HG03025 (cell line): Measurements from ENCODE around the gene PAPPA.

ENCODE experiments used
- ATAC-seq: cut with Tn5 transposase; IDR thresholded peaks from one replicate; pipeline ENCODE4 v1.9.1; 2021; ENCODE audit warnings: mild to moderate bottlenecking, moderate library complexity; ENCODE audit not compliant: unreplicated experiment, low FRiP score

The PAPPA gene

DNA sequence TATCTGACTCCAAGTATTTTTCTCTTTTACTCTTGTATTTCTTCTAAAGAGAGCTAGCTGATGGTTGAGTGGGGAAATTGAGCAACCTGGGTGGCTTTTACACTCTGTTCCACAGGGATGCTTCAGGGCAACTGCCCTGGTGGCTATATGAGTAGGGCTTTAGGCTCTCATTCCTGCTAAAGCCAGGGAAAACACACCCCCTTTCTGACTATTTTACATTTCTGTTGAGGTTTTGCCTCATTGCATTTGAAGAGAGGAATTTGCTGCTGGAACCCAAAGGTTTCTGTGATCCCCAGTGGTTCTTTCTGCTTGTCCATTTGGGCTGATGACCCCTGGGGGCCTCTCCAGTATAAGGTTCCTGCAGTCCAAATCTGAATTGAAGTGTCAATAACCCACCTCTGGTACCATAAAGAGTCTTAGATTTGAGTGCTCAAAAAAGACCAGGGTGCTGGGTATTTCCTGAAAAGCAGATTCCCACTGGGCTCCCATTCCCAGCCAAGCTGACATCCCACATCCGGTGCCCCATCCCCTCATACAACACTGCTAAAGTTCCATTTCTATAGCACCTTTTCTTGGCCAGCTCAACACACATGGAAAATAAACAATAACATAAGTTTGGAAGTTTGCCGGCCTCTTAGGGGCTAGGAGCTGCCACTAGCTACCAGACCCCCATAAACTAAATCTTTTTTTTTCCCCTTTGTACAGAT is 59.5 kb downstream of the PAPPA start:
- ATAC-seq = no peak

DNA sequence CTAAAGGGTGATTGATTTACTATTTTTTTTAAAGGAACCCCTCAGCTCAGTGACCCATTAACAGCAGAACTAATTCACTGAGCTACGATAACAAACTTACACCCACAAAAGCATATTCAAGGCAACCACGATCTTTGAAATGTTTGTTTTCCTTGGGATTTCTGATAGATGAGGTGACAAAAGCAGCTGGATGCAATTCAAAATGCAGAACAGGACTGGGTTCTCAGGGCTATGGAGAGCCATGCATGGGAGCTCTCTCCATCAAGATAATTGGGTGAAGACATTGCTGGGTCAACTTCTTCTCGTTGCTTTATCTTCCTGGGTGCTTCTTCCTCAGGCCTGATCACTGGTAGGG is 60.1 kb downstream of the PAPPA start:
- ATAC-seq = no peak

DNA sequence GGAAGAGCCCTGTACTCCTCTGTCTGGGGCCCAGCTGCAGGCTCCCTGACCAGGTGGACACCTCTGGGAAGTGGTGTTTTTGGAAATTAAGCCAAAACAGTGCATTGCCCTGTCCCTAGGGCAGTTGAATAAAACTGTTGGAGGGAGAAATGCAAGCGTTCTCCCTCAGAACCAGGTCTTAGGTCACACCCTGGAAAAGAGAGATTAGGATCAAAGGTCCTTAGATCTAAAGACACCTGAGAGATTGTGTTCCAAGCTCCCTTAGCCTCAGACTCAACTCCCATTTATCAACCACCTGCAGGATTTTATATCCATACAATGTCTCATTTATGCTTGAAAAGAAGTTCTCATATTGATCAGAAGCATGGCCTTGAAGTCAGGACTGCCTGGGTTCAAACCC is 64.8 kb downstream of the PAPPA start:
- ATAC-seq = no peak

DNA sequence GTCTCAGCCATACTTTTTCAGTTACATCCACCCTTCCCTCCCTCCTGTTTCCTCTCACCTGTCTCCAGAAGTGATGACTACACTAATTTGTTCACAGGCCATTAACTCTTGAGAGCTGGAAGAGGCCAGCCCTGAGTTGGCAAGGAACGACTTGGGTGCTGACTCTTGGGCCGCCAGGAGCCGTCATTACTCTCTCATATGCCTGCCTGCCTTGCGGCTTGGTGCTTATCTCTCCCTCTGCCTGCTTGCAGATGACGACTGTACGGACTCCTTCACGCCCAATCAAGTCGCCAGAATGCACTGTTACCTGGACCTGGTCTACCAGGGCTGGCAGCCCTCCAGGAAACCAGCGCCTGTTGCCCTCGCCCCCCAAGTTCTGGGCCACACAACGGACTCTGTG is 66.1 kb downstream of the PAPPA start:
- no peak for ATAC-seq

DNA sequence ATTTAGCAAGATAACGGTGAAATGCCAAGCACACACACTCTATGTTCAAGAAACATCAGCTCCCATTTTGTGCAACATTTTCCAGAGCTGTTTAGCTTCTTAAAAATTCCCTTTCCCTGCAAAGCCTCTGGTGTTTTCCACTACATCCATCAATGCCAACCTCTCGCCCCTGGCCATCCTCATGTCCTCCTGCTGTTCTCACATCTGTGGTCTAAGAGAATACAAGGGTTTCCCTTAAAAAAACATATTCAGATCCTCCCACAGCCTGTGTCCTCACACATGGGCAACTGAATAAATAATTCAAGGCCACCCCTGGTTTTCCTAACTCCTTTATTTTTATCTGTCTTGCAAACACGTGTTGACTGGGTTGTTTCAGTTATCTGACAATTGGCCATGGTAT is 70.3 kb downstream of the PAPPA start:
- no peak for ATAC-seq

DNA sequence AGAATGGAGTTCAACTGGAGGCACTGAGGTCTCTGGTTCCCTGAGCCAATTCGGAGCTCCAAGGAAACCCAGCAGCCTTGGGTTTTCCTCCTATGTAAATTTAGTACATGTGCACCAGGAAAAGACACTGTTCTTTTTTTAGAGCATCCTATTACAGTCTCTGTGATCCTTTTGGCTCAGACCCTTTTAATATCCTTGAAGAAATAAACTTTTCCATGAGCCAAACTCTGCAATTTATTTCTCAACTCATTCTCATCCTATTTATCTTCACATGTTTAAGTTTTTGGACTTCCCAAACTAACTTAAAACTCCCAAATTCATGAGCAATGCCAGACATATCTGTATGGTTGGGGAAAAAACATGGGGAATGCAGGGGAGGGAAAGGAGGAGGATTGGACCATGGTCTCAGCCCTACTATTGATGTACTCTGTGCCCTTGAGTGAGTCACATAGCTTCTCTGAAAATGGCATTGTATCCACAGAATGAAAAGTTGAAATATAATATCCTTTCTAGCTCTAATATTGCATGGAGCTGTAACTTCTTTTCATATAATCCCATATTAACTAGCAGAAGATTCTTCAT is 76.6 kb downstream of the PAPPA start:
- no peak for ATAC-seq

DNA sequence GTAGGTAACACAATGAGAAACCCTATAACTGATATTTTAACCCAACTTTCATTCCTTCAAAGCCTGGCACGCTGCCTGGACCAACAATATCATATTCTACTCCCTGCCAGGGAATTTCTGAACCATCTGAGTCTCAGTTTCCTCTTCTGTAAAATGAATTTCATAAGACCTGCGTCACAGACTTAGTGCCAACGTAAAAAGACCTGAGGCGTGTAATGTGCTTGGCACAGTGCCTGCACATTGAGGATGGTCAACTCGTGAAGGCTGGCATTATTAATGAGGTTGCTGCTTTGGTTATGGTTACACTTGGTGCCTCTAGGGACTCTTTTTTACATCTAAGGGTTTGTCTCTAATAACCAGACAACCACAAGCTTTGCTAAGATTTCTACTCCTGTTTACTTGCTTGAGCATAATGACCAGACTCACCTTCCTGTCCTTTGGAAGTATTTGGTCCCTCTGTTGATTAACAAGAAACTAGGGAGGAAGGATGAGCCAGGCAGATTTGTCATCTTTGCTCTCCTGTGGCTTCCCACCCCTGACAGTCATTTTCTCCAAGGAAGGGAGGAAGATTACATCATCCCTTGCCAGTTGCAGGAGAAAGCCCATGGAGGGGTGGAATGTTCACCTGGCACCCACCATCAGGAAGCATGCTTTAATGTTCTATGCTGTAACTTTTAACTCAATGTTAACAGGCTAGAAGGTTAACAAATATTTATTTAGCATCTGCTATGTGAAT is 79.0 kb downstream of the PAPPA start:
- ATAC-seq = no peak

DNA sequence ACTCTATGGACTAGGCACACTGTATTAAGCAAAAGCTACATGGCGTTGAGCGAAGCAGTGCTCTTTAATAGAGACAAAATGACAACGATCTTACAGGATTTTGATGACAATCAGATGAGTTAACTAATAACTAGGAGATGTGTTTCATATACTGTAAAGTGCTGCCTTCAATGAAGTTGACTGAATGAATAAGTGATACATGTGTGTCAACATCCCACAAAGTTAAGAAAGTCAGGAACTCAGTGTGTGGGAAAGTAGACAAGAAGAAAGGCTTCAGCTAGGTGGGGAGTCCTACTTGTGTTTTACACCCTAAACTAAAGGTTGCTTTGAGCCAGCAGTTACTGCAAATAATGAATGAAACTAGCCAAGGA is 79.6 kb downstream of the PAPPA start:
- no peak for ATAC-seq

DNA sequence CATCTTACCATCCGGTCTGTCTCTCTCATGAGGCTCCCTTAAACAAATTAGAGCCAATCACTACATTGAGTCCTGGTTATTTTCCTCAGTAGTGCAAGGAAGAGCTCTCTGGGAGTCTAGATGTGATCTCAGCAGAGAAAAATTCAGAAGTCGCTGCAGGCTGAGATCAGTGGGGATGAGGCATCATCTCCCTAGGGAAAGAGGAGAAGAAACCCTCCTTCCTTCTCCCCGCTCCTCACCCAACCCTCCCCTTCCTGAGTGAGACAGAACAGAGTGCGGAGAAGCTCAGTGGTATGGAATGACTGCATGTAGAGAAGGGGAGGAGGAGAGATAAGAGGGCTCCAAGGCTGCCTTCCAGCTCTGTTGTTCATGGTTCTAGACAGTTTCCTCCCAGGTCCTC is 80.5 kb downstream of the PAPPA start:
- ATAC-seq = no peak

DNA sequence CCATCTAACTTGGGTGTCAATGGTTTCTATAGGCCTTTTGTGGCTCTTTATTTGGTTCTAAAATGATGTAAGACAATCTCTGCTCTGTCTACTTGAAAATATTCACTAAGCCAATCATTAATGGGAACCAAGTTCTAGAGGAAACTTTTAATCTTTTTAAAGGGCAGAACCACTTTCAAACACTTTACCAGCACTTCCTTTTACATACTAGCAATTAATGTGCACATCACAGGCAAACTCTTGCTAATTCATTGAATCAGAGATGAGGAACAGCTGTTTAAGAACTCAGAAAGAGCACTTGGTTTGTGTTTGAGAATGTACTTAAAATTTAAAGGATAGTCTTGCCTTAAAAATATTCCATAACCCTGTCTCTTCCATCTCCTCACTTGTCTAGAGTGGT is 83.4 kb downstream of the PAPPA start:
- ATAC-seq = no peak

DNA sequence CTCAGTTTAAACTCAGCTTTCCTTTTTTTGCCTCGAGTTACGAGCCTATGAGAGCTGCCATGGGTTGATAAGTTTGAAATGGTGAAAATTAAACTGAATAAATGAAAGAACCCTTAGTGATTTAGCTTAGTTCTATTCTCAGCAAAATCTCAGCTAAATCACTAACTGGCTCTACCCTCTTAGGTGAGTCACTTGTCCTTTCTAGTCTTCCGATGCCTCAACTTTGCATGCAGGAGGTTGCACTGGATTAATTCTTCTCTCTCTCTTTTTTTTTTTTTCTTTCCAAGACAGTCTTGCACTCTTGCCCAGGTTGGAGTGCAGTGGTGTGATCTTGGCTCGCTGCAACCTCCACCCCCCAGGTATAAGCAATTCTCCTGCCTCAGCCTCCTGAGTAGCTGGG is 83.9 kb downstream of the PAPPA start:
- no peak for ATAC-seq

DNA sequence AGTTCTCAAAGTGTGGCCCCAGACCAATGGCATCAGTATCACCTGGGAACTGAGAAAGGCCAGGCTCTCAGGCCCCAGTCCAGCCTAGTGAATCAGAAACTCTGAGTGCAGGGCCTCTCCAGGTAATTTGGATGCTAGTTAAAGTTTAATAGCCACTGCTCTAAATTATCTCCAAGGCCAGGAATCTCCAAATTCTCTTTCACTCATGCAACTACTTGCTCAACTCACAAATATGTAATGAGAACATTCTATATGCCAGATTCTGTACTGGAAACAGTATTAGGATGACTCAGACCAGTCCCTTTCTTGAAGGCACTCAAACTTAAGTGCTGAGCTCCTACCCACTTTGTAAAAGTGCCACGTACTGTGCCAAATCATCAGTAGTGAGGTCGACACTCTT is 84.6 kb downstream of the PAPPA start:
- no peak for ATAC-seq

DNA sequence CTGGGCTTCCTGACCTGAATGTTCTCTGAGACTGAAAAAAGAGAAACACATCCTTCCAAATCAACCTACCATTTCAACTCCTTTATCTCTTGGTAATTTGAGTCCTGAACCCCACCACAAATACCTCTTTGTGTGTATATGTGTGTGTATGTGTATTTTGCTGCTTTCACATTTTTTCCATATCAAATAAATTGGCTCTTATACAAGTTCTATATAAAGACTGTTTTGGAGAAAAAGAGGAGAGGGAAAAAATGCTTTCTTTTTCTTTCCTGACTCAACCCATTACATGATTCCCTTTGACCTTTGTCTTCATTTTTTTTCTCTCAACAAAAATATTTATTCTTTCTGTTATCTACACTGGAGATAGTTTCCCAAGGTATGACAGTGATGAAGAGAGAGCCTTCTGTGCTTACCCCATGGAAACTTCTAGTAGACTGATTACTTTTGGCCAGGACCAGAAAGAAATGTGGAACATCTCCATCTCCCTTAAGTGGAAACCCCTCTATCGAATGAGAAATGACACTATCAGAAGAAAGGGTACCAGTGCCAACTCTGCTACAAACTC is 85.3 kb downstream of the PAPPA start:
- ATAC-seq = no peak

DNA sequence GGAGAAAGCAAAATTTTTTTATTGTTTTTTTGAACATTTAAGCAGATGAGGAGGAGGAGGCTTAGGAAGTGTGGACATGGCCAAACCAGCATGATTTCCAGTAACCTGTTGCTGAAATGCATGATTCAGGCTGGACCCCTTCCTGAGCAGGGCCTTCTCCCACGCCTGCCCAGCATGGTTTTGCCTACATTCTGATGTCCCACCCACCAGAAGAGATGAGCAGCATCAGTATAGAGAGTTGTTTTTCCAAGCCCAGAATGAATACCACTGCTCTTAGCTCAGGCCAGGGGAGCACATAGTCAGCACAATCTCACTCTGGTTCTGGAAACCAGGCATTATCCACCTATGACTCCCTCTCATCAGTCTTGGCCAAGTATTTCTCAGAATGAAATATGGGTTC is 90.1 kb downstream of the PAPPA start:
- ATAC-seq = no peak

DNA sequence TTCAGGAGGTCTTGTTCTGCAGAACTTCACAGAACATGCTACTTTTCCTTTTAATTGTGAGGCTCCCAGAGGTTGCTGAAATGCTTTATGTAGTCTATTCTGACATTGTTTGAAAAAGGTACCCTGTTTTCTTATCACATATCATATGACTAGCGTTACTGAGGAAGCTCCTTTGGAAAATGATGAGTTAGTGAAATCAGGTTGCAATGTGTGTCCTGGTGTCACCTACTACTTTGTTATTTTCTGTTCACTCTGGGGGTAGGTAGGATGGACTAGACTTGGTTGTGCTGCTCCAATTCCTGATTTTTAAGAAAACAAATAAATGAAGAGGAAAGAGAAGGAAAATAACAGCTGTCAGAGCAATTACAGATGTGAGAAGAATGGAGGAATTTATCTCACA is 93.7 kb downstream of the PAPPA start:
- ATAC-seq = no peak

DNA sequence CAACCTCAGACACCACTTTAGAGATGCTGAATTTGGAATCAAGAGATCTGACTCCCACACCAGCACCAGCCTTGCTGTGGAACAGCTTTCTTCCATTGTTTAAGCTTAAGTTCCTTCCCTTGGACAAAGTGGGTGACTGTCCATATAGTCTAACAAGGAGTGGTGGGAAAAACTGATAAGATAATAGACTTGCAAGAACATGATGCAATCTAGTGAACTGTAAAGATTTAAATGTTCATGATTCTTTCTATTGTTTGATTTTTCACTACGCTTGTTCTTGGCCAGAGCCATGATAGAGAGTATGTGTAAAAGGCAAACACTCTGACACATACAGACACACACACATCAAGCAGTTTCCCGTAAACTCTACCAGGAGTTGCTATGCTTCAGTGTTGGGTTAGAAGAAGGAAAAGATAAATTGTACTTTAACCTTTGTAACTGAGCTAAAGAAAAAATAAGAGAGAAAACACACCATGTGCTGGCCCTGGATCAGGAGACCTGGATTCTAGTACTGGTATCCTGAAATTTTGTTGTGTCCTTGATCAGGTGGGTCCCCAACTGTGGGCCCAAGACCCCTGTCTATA is 94.3 kb downstream of the PAPPA start:
- no peak for ATAC-seq

DNA sequence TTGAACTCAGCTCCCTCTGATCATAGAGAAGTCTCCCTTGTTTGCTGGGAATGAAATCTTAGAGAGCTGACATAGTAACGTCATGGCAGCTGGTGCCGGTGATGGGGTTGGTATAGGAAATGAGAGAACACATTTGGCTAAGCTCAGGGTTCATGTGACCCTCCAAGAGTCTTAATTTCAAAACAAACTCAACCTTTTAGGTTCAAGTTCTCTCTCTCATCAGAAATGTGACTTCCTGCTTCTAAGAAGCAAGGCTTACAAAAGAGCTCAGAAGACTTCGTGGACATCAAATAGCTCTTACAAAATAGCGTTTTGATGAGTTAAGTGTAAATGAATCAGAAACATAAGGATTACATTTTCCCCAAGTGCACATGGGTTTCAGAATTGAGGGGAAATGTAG is 97.3 kb downstream of the PAPPA start:
- no peak for ATAC-seq

DNA sequence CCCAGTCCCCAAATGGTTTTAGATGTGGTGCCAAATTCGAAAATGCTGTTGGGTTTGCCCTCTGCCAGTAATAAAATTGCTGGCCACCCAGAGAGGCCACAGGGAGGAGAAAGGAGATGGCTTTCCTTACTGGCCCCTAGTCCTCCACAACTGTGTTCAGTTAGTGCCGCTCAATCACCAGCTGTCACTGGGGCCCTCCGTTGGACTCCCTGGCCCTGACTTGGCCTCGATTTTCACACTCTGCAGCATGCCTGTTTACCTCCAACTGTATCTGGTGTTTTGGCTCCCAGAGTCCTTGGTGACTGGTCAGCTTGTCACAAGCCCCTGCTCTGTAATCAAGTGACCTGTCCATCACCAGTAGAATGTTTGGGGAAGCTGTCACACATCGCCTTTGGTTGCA is 97.8 kb downstream of the PAPPA start:
- no peak for ATAC-seq

DNA sequence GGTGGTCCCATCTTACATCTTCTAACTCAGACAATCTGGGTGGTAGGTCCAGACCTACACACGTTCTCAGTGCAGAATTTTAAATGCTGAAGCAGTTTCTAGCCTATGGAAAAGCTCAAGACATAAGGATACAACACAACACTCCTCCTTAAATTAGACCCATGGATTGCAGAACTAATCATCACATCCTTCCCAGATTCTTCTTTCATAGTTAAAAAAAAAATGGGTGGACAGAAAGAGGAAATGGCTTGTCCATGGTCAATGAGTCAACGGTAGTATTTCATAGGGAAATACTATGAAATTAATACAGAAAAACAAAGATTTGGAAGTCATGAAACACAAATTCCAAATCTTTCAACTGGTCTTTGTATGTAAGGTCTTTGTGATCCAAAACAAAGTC is 106.9 kb downstream of the PAPPA start:
- no peak for ATAC-seq

DNA sequence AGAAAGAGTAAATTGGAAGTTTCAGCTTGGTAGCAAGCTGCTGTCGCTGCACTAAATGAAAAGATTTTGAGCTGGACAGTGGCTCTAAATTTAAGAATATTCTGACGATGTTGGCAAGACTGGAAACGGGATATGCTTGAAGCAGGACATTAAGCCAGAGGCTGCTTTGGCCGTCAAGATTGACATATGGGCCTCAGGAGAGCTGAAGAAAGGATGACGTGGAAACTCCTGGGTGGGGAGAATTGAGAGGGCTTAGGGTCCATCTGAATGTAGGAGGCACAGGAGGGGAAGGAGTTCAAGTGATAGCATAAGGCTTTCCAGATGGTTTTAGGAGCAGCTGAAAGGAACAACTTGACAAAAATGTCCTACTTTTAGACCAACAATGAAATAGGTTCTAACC is 108.9 kb downstream of the PAPPA start:
- no peak for ATAC-seq

DNA sequence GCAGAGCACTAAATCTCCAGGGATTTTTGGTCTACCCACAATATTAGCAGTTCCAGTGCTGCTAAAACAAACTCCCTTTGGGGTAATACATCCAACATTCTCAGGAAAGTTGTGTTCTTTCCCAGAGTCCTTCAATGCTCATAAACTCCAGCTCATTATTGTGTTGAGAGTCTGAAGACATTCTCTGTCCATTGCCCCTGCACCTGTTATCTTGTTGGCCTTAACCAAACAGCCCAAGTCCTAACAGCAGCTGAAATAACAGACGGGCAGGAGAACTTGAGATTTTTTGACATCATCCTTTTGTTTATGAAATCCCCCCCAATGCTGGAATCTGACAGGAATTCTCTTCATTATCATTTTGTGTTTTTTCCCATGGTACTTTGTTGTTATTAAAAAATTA is 110.8 kb downstream of the PAPPA start:
- no peak for ATAC-seq

DNA sequence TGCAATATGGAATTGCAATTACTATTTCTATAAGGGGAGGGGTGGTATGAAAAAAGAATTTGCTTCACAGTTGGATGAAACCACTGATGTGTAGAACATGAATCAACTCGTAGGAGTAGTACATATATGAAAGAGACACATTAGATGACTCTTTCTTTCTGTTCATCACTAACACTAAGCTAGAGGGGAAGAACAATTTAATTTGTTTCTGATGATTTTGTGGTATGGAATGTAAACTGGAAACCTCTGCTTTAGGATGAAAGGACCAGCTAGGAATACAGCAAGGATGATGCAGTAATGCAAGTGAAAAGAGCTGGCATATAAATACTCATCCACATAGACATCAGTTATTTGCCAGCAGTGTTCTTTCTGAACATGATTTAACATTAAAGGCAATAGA is 113.4 kb downstream of the PAPPA start:
- ATAC-seq = no peak
